ENCODE results near the gene DTX4.

GRCh38 chr11:59183771-59184170 is 11.8 kb downstream of the DTX4 start:
- TF ChIP-seq CTCF (conservative IDR thresholded peaks at IDR 0.05; ENCODE audit: low read length) (no peak), EZH2phosphoT487 (IDR thresholded peaks at IDR 0.05; ENCODE audit: borderline replicate concordance) (no peak)

Data from Loucy (cell line).